ENCODE results near the gene ITM2C. TPM values are rescaled to one million over a fixed set of nuclear protein-coding genes. Genes with fewer than 3 reads are reported as not detected.
A peak's percentile ranks its signal among the peaks of the same experiment; 100 is the strongest.

The ITM2C gene
- total RNA-seq, 1 experiment from 2014 or later: 21.9 TPM

DNA sequence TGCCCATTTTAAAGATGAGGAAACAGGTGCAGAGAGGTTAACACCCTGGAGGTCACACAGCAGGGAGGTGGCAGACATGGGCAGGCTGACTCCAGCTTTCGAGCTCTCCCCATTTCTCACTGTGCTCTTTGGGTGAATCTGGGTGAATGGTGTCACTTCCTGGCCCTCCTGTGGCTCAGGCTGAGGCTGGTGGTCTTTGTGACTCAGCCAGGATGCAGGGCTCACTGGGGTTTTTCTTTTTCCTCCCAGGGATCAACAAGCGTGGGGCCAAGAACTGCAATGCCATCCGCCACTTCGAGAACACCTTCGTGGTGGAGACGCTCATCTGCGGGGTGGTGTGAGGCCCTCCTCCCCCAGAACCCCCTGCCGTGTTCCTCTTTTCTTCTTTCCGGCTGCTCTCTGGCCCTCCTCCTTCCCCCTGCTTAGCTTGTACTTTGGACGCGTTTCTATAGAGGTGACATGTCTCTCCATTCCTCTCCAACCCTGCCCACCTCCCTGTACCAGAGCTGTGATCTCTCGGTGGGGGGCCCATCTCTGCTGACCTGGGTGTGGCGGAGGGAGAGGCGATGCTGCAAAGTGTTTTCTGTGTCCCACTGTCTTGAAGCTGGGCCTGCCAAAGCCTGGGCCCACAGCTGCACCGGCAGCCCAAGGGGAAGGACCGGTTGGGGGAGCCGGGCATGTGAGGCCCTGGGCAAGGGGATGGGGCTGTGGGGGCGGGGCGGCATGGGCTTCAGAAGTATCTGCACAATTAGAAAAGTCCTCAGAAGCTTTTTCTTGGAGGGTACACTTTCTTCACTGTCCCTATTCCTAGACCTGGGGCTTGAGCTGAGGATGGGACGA lies 13.2 kb downstream of the ITM2C start:
- Mint-ChIP-seq H3K27ac (ENCODE audit: low read depth, unreplicated experiment) (no peak overlapping the region), H3K9me3 (ENCODE audit: unreplicated experiment) (no peaks in the 10 kb centered on the region), H3K36me3 (ENCODE audit: insufficient read depth, unreplicated experiment) (no peaks in the 10 kb centered on the region), H3K27me3 (ENCODE audit: insufficient read depth, unreplicated experiment) (no peaks in the 10 kb centered on the region), H3K4me1 (ENCODE audit: insufficient read depth, unreplicated experiment) (peaks cover 4% of the 10 kb centered on the region), H3K4me3 (ENCODE audit: unreplicated experiment) (no peak overlapping the region)
- POLR2A ChIA-PET: no interaction called here
- intact Hi-C loops (cut with micrococcal nuclease): no loop called here
- no peak for DNase-seq (ENCODE audit: unreplicated experiment)
- TF ChIP-seq, protein P1, sequence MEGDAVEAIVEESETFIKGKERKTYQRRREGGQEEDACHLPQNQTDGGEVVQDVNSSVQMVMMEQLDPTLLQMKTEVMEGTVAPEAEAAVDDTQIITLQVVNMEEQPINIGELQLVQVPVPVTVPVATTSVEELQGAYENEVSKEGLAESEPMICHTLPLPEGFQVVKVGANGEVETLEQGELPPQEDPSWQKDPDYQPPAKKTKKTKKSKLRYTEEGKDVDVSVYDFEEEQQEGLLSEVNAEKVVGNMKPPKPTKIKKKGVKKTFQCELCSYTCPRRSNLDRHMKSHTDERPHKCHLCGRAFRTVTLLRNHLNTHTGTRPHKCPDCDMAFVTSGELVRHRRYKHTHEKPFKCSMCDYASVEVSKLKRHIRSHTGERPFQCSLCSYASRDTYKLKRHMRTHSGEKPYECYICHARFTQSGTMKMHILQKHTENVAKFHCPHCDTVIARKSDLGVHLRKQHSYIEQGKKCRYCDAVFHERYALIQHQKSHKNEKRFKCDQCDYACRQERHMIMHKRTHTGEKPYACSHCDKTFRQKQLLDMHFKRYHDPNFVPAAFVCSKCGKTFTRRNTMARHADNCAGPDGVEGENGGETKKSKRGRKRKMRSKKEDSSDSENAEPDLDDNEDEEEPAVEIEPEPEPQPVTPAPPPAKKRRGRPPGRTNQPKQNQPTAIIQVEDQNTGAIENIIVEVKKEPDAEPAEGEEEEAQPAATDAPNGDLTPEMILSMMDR (IDR thresholded peaks at IDR 0.05; ENCODE audit: unreplicated experiment): no peak
- BruUV-seq (replicated peaks): no TSS peak
- CTCF ChIA-PET: interaction anchor here (0.6 to 1.2 kb wide), 2 partner anchors 24 to 848 kb away, joined by 4 read pairs; no protein-coding TSS in a partner anchor

DNA sequence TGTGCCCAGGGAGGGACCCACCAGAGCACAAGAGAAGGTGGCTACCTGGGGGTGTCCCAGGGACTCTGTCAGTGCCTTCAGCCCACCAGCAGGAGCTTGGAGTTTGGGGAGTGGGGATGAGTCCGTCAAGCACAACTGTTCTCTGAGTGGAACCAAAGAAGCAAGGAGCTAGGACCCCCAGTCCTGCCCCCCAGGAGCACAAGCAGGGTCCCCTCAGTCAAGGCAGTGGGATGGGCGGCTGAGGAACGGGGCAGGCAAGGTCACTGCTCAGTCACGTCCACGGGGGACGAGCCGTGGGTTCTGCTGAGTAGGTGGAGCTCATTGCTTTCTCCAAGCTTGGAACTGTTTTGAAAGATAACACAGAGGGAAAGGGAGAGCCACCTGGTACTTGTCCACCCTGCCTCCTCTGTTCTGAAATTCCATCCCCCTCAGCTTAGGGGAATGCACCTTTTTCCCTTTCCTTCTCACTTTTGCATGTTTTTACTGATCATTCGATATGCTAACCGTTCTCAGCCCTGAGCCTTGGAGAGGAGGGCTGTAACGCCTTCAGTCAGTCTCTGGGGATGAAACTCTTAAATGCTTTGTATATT lies 14.0 kb downstream of the ITM2C start:
- intact Hi-C loops (cut with micrococcal nuclease): no loop called here
- CTCF ChIA-PET: interaction anchor here (0.6 to 1.2 kb wide), 2 partner anchors 24 to 847 kb away, joined by 4 read pairs; no protein-coding TSS in a partner anchor
- H3K4me3 Mint-ChIP-seq (ENCODE audit: unreplicated experiment): no peak overlapping the region
- H3K27me3 Mint-ChIP-seq (ENCODE audit: insufficient read depth, unreplicated experiment): no peaks in the 10 kb centered on the region
- DNase-seq (ENCODE audit: unreplicated experiment): no peak
- H3K27ac Mint-ChIP-seq (ENCODE audit: low read depth, unreplicated experiment): no peak overlapping the region
- H3K9me3 Mint-ChIP-seq (ENCODE audit: unreplicated experiment): no peaks in the 10 kb centered on the region
- TSS peak; percentile 47 for BruUV-seq (replicated peaks)
- no peaks in the 10 kb centered on the region for H3K36me3 Mint-ChIP-seq (ENCODE audit: insufficient read depth, unreplicated experiment)
- TF ChIP-seq, protein P1 (IDR thresholded peaks at IDR 0.05; ENCODE audit: unreplicated experiment): no peak
- POLR2A ChIA-PET: interaction anchor here (0.6 kb wide), 1 partner anchor 92 kb away, joined by 3 read pairs; no protein-coding TSS in a partner anchor
- peaks cover 4% of the 10 kb centered on the region for H3K4me1 Mint-ChIP-seq (ENCODE audit: insufficient read depth, unreplicated experiment)

DNA sequence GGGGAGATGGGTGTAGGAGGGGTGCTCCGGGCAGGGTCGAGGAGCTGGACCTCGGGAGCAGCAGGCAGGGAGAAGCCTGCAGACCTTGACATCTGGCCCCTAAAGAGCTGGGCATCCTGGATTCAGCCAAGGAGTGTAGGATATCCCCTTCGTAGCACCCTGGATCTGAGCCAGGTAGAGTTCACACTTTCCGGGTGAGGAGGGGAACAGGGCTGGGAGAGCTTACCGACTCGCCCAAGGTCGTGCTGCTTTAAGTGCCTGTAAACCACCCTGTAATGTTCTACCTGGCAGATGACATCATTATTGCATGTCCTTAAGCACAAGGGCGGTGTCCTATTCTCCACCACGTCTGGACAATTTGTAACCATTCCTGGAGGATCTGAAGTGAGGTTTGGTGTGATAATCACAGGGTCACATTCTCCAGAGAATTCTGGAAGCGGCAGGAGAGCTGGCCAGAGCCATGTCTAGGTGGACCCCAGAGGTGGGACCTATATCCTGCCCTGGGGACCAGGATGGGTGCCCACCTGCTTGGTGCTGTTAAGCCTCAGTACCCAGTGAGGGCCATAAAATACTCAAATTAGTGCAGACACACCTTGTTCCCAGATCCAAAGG lies 14.6 kb downstream of the ITM2C start:
- Mint-ChIP-seq H3K36me3 (ENCODE audit: insufficient read depth, unreplicated experiment) (no peaks in the 10 kb centered on the region), H3K9me3 (ENCODE audit: unreplicated experiment) (no peaks in the 10 kb centered on the region), H3K4me1 (ENCODE audit: insufficient read depth, unreplicated experiment) (peaks cover 4% of the 10 kb centered on the region), H3K27ac (ENCODE audit: low read depth, unreplicated experiment) (no peak overlapping the region), H3K4me3 (ENCODE audit: unreplicated experiment) (no peak overlapping the region), H3K27me3 (ENCODE audit: insufficient read depth, unreplicated experiment) (no peaks in the 10 kb centered on the region)
- no TSS peak for BruUV-seq (replicated peaks)
- ChIA-PET POLR2A (interaction anchor here (0.6 kb wide), 1 partner anchor 92 kb away, joined by 3 read pairs; no protein-coding TSS in a partner anchor), CTCF (interaction anchor here (1.2 kb wide), 1 partner anchor 23 kb away, joined by 4 read pairs; no protein-coding TSS in a partner anchor)
- intact Hi-C loops (cut with micrococcal nuclease): no loop called here
- TF ChIP-seq, protein P1 (IDR thresholded peaks at IDR 0.05; ENCODE audit: unreplicated experiment): no peak
- no peak for DNase-seq (ENCODE audit: unreplicated experiment)

DNA sequence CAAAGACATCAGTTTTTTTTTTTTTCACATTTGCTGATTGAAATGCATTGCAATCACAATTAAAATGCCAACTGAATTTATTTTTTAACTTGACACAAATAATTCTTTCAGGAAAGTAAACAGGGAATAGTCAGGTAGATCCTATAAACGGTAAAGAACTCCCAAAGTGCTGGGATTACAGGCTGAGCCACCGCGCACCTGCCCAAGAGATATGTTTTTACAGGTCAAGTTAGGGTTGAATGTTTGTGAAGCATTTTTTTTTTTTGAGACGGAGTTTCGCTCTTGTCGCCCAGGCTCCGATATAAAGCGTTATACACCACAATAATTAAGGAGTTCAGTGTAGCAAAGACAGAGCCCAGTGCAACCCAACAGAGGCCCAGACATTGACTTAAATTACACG lies 15.1 kb downstream of the ITM2C start:
- no peaks in the 10 kb centered on the region for H3K27me3 Mint-ChIP-seq (ENCODE audit: insufficient read depth, unreplicated experiment)
- DNase-seq (ENCODE audit: unreplicated experiment): no peak
- intact Hi-C loops (cut with micrococcal nuclease): no loop called here
- TF ChIP-seq, protein P1 (IDR thresholded peaks at IDR 0.05; ENCODE audit: unreplicated experiment): no peak
- no peaks in the 10 kb centered on the region for H3K36me3 Mint-ChIP-seq (ENCODE audit: insufficient read depth, unreplicated experiment)
- CTCF ChIA-PET: no interaction called here
- POLR2A ChIA-PET: no interaction called here
- no peak overlapping the region for H3K4me3 Mint-ChIP-seq (ENCODE audit: unreplicated experiment)
- BruUV-seq (replicated peaks): no TSS peak
- peaks cover 4% of the 10 kb centered on the region for H3K4me1 Mint-ChIP-seq (ENCODE audit: insufficient read depth, unreplicated experiment)
- no peaks in the 10 kb centered on the region for H3K9me3 Mint-ChIP-seq (ENCODE audit: unreplicated experiment)
- H3K27ac Mint-ChIP-seq (ENCODE audit: low read depth, unreplicated experiment): no peak overlapping the region
